Right renal pelvis (tissue), 4 donors: ENCODE data around the gene DSN1. TPM values are rescaled to one million over a fixed set of nuclear protein-coding genes. Genes with fewer than 3 reads are reported as not detected.

Source experiments
- DNase-seq, 4 donors: peaks; one replicate each; pipeline ENCODE4 v3.0.0-alpha.2; 2013; ENCODE audit warnings: low read depth in 4 of 4, low spot score in 3 of 4, missing footprints in 1 of 4
- polyA plus RNA-seq, 4 donors: library from polyadenylated mRNA; unstranded; fragments of 120-200 nt; gene quantifications; one replicate each; pipeline ENCODE4 v1.2.1, GENCODE V29; 2013; ENCODE audit not compliant: insufficient read length in 4 of 4

The DSN1 gene
- polyA plus RNA-seq, 4 donors = 17.0 to 19.2 (median 18.9) TPM

- no peak for DNase-seq
These were observed 23.3 kb upstream of the DSN1 start for GRCh38 chr20:36796875-36797274.

- DNase-seq = no peak
These were observed 22.6 kb upstream of the DSN1 start for GRCh38 chr20:36796117-36796516.

GRCh38 chr20:36795691-36796090, 22.1 kb upstream of the DSN1 start:
- no peak for DNase-seq

GRCh38 chr20:36794116-36794474, 20.5 kb upstream of the DSN1 start:
- no peak for DNase-seq

- DNase-seq = no peak
These were observed 19.9 kb upstream of the DSN1 start for GRCh38 chr20:36793294-36794115.

GRCh38 chr20:36792422-36792821, 18.9 kb upstream of the DSN1 start:
- peak; percentile 35 to 72 (median 62) for DNase-seq

- DNase-seq = no peak
These were observed 18.3 kb upstream of the DSN1 start for GRCh38 chr20:36791862-36792261.

- DNase-seq = no peak
These were observed 13.1 kb upstream of the DSN1 start for GRCh38 chr20:36786663-36787062.

GRCh38 chr20:36786246-36786645, 12.7 kb upstream of the DSN1 start:
- DNase-seq = no peak

GRCh38 chr20:36785308-36785707, 11.7 kb upstream of the DSN1 start:
- no peak for DNase-seq

GRCh38 chr20:36784900-36785299, 11.3 kb upstream of the DSN1 start:
- DNase-seq = no peak

GRCh38 chr20:36784116-36784515, 10.6 kb upstream of the DSN1 start:
- no peak for DNase-seq

- DNase-seq = no peak
These were observed 6.1 kb upstream of the DSN1 start for GRCh38 chr20:36779656-36780025.

GRCh38 chr20:36778831-36779655, 5.5 kb upstream of the DSN1 start:
- DNase-seq = no peak

GRCh38 chr20:36777576-36777975, 4.0 kb upstream of the DSN1 start:
- no peak for DNase-seq

- DNase-seq = no peak
These were observed 3.6 kb upstream of the DSN1 start for GRCh38 chr20:36777167-36777566.

GRCh38 chr20:36775826-36776225, 2.3 kb upstream of the DSN1 start:
- DNase-seq = no peak

GRCh38 chr20:36775196-36775595, 1.6 kb upstream of the DSN1 start:
- no peak for DNase-seq

- no peak for DNase-seq
These were observed 411 bp downstream of the DSN1 start for GRCh38 chr20:36773107-36773596.

- DNase-seq = no peak
These were observed 2.9 kb downstream of the DSN1 start for GRCh38 chr20:36770680-36771079.

- no peak for DNase-seq
These were observed 4.7 kb downstream of the DSN1 start for GRCh38 chr20:36768768-36769430.
